DMS 273 treated with DMSO at 0.1 percent for 48 hours (cell line): ENCODE data around the gene LNX1.

ENCODE experiments used
- DNase-seq: peaks from one replicate; lab custom pipeline; 2025; lab: John Stamatoyannopoulos, UW

LNX1 gene

DNA sequence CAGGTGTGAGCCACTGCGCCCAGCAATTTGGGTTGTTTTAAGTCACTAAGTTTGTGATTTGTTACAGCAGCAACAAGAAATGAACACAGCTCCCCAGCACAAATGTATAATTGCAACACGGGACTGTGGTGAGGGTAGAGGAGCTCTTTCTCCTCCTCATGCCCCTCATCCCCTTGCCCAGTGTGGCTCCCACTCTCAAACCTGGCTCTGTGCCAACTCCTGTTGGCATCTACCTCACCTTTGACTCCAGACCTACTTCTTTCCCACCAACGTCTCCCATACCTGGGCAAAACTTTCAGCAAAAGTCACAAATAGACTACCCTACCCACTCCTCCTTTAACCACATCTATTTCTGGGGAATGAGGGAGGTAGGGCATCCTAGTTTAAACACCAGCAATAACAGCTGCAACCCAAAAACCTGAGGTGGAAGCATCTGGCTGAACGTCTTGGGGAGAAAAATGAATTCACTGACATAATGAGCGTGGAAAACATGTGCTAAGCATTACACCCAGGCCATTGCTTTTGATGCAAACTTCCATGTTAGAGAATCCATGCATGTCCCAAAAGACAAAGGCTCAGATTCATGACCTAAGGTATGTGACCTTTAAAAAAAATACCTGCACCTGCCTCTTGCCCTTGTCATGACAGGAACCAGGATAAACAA, 19.2 kb downstream of the LNX1 start:
- DNase-seq, result no peak

DNA sequence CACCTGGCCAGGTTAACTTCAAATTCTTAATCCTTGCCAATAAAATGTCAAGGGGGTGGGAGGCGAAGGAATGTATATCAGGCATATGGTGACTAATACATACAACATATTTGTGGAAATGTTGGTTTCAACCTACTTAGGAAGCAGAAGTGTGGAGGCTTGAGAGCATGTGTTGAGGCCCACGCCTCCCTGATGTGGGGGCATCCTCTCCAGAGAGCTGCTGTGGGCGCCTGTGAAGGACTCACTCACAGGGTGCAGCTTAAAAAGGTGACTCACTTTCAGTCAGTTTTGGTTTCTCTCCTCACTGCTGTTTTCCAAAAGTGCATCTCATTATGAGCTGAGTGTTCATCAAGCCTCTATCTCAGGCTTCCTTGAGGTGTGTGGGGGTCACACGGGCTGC, 27.5 kb downstream of the LNX1 start:
- no peak for DNase-seq

DNA sequence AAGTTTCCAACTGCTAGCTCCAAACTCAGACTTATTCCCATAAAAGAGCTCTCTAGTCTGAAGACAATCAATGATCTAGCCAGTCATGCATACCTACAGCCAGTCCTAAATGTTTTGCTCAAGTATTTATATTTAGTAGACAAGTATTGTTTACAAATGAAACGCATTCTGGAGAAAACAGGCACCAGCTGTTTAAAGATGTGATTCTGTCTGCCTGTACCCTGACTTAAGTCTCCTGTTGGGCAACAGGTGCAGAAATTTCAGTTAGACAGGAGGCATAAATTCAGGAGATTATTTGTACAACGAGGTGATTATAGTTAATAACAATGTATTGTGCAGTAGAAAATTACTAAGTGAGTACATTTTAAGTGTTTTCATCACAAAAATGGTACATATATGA, 28.9 kb downstream of the LNX1 start:
- no peak for DNase-seq

DNA sequence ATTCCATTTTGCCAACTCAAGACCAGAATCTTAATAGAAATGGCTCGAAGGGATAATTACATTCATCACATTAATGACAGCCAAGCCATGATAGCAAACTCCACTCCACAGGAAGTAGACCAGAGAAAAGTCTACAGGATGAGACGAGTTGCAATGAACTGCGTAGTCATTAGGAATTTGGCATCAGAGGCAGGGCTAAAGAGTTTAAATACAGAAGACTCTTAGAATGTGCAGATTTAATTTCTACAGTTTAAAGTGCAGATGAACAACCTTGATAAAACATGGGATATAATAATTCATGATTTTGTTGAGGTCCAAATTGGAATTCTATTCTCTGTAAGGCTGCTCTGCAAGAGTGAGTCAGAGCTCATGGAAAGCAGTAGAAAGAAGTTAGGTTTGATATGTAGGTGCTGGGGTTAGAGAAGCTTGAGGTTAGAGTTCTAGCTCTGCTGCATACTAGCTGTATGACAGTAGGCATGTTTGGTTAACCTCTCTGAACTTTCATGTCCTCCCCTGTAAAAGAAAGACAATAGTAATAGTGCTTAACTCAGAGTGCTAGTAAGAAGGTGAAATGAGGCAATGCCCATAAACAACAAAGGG, 32.2 kb downstream of the LNX1 start:
- no peak for DNase-seq

DNA sequence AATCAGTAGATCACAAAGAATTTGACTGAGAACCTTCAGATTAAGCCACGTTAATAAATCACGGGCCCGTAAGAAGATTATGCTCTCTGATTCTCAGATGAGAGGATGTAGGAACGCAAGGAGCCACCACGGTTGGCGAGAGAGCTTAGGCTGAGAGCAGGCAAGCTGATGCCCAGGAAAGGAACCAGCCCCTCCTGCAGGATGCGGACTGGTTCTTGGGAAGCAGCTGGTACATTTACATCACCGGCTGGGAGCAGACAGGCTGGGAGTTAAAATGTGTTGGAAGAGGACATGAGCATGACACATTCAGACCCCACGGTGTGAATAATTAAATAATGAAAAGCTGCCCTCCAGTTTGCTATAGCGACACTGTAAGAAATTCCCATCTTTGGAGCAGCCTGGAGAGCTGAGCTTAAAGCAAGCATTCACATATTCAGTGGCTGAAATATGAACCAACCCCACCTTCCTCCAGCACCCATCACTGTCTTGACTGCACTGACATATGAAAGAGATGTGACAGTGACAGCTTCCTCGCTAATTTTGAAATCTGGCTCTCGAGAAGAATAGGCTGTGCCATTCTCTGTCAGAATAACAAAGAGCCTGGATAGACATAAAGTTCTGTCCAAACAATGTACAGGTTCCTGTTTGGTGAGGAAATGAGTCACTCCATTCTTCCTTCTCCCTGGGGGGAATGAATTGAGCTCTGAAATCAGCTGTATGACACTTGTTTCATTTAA, 33.1 kb downstream of the LNX1 start:
- no peak for DNase-seq

DNA sequence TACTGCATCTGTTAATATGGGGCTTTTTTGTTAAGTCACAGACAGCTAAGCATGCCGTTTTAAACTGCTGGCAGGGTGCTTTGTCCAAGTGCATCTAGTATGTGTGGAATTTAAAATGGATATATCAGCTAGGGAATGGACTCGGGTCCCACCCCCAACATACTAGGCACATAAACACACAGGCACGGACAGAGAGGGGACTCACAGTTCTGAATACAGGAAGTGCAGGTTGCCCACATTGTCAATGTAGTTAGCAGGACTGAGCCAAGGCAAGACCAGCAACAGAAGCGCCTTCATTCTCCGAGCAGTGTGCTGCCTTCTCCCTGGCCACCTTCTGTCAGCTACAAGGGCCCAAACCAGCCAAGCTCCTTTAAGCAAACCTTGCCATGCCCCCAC, 33.6 kb downstream of the LNX1 start:
- DNase-seq, result no peak

DNA sequence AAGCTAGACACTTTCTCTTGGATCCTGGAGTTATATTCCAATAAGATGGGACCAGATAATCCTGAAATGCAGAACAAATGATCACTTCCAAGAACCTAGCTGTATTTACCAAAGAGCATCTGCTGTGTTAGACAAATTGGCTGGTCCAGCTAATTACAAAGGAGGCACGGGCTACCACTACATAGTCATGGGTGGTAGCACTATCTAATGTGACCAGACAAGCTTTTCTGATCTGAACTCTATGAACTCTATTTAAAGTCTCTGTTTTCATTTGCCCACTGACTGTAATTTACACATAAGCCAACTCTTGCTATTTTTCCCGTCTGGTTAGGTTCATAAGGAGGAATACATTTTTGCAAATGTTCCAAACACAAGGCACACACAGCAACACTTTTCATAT, 34.6 kb downstream of the LNX1 start:
- DNase-seq, result no peak

DNA sequence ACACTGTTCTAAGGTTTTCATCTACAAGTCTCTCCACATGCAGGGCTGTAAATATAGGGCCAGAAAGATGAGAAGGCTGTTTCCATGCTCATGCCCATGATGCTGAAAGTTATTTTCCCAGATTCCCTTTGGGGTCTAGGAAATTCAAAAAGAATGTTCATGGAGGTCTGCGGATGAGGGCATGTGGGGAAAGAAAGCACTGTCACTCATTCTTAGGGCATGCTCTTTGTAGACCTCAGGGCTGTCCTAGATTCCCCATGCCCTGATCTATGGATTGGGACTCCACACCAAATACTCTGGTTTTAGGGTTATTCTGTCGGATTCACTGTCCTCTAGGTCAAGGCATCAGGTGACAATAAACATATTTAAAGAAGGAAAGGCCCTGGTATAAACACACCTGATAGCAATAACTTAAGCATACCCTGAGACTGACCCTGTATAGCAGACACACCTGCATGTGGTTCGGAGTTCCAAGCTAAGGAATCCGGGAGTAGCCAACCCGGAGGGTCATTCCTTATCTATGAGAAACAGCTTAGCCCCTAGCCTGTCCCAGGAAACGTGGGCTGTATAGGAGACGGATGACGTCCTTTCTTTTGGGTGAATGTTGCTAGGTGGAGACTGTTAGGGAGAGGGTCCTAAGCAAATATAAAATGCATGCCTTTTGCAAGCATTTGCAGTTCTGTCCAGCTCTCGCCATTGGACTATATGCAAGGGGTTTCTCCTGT, 37.6 kb downstream of the LNX1 start:
- DNase-seq, result no peak

DNA sequence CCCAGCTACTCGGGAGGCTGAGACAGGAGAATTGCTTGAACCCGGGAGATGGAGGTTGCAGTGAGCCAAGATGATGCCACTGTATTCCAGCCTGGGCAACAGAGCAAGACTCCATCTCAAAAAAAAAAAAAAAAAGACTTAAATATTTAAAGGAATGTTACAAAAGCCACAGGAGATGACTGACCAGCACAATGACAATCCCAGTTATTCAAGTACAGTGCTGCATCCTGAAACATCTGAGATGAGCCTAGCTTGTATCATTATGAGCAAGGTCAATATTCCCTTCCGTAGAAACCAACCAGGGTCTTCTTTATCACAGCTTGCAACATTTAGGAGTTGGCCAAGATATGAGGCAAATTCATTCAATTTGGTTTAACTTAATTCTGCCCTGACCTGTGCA, 38.6 kb downstream of the LNX1 start:
- no peak for DNase-seq

DNA sequence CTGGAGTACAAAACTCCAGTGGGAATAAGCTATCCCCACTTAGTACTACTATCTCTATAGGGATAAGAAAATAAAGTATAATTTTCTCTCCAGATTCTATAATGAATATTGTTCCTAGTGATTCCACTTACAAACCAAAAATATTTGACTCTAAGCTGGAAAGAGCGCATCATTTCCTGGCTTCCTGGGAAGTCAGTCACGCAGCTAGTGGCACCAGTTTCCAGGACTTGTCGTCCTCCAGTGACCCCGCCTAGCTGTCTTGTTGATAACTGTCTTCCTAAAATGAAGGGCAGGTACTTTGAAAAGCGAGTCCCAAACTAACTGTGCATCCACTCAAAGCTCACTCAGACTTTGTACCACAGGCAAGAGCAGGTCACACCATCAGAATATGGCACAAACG, 39.3 kb downstream of the LNX1 start:
- no peak for DNase-seq

DNA sequence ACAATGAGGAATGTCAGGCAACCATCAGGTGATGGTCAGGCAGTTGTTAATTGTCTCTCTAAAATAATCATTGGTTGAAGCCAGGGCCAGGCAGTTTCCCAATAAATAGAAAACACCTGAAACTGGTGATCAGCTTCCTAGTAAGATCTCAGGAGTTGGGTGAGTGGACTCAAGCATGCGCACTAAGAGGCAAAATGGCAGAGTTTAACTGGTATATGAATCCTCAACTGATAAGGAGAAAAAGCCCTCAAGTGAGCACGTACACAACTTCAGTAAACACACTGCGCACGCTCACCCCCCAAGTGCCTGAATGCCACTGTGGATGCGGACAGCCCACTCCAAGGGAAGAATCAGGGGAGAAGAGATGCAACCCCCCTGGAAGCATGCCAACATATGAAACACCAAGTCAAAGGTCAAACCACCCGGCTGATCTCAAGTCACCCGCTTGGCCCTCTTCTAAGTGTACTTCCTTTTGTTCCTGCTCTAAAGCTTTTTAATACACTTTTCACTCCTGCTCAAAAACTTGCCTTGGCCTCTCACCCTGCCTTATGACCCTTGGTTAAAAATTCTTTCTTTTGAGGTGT, 39.9 kb downstream of the LNX1 start:
- no peak for DNase-seq

DNA sequence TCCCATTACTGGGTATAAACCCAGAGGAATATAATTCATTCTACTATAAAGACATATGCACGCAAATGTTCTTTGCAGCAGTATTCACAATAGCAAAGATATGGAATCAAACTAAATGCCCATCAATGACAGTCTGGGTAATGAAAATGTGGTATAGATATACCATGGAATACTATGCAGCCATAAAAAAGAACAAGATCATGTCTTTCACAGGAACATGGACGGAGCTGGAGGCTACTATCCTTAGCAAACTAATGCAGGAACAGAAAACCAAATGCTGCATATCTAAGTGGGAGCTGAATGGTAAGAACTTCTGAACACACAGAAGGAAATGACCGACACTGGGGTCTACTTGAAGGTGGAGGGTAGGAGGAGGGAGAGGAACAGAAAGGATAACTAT, 42.6 kb downstream of the LNX1 start:
- DNase-seq, result no peak

DNA sequence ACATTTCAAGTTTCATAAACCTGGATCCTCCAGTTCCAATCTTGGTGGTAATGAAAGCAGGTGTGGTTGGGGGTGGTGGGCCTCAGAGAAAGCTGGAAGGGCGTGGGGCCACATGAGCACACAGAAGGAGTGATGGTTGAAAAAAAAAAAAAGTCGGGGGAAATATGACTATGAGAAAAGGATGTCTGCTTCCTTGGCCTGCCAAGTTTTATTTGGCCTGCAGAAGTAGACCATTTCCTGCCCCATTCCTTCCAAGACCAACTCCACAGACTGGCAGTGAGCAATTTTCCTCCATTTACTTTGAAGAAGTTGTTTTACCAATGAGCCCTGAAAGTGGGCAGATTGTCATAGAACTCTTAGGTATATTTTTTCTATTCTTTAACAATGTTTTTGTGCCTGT, 43.3 kb downstream of the LNX1 start:
- no peak for DNase-seq

DNA sequence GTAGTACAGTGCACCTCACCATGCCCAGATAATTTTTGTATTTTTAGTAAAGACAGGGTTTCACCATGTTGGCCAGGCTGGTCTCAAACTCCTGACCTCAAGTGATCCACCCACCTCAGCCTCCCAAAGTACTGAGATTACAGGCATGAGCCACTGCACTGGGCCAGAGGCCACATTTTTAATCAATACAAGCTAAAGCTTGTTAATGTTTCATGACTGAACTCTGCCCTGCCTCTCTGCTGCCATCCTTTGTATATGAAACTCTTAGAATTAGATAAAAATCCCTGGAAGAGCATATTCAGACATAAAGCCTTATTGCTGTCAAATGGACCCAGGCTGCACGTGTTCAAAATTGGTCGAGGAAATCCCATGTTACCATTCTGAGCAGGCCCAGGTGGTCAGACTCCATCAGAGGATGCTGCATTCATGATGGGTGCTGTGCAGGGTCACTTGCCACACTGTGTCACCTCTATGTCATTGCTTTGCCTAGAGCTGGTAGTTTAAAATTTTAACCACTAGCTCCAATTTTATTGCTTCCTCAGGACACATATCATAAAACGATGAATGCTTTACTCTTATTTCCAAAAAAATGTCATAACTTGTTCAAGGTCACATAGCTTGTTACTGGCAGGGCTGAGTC, 45.2 kb downstream of the LNX1 start:
- no peak for DNase-seq

DNA sequence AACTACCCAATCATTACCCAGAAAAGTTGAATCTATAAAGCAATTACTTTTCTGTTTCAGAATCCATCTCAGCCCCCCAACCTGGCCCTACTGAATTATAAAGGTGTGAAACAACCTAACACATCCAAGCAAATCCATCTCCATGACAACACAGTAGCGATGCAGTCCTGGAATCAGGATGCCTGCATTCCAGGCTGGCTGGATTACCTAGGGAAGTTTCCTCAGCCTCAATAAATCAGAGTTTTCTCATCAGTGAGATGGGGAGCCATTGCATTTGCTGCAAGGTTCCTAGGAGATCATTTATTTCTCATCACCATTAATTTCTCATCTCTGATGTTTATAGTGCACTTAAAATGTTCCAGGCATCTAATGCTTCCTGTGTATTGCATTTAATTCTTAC, 46.0 kb downstream of the LNX1 start:
- no peak for DNase-seq

DNA sequence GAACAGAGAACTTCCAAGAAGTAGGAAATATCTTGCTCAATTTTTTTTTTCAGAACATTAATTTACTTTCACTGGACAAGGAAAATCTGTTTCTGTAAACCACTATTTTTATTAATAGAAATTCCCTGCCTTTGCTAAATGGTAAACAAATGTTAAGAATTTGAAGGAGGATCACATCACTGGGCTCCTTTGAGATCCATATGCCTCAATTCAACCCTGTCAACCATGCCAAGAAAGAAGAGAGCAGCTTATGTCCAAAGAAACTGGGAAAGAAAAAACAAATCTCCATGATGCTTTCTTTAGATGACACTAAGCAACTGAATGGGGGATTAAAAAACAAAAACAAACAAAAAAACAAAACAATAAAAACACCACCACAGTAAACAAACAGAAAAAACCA, 47.7 kb downstream of the LNX1 start:
- no peak for DNase-seq

DNA sequence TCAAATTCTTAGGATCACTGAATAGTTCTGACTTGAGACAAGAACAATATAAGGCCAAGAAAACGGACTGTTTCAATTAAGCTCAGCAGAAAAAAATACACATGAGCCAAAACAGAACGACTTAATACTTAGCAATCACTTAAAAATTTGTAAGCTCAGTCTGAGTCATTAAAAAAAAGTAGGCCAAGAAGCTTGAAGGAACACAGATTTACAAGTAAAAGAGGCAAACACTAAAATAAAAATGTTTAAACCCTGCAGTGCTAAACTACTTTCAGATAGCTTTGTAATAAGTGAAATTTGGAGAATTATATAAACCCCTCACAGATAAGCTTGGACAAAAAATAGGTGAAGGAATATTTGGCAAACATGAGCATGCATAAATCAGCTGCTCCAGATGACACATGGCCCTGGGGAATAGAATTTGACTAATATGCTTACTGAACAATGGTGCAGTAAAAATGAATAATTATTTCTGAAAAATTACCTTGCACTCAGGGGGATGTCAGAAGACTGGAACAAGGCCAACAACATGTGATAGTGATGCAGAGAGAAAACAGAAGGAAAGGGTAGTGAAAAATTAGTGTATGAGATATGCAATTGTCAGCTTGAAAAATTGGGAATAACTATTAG, 49.6 kb downstream of the LNX1 start:
- no peak for DNase-seq

DNA sequence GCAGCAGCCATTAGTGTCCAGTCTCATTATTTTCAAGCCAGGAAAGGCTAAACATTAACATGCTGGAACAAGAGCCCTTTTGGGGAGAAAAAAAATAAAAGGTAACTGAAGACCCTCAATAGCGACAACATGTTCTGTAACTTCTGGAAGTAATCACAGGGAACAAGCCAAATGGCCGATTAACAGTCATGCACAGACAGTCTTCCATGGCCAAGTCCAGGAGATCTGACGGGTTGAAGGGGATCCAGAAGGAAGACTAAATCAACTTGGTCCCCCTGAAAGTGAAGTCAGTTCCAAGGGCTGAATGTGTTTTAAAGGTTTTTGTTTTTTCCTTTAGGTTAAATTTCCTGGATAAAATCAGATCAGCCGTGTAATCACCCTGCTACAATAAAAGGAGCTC, 52.5 kb downstream of the LNX1 start:
- no peak for DNase-seq

DNA sequence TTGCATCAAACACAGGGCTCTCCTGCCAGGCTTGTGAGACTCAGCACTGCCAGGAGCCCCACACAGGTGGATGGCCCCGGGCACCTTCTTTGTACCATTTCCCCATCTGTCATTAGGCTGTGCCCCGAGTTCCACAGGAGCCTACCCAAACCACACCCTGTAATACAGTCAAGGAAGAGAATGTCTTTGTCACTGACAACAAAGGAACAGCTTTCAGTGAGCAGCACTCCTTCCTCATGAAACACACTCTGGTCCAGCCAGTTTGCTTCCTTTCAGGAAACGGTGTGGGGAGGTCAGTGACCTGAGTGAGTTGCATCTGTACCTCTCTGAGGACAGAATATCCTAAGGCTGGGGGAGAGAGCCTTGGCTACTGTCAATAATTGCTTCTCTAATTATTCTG, 53.7 kb downstream of the LNX1 start:
- no peak for DNase-seq

DNA sequence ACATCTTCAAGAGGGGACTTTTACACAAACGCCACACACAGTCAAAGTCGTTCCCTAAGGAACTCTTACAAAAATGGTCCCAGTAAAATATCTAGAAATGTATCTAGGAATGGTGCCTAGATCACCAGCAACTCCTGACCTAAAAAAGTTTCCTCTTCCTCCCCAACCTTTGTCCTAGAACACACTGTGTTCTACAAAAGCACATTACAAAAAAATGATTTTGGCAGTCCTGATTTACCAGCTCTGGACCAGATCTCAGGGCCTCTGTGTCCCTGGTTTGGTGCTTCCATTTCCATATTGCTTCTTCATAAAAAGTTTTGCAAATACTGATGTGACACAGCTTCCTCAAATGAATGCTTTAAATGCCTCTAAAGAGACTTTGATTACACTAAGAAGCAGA, 55.0 kb downstream of the LNX1 start:
- DNase-seq, result no peak

DNA sequence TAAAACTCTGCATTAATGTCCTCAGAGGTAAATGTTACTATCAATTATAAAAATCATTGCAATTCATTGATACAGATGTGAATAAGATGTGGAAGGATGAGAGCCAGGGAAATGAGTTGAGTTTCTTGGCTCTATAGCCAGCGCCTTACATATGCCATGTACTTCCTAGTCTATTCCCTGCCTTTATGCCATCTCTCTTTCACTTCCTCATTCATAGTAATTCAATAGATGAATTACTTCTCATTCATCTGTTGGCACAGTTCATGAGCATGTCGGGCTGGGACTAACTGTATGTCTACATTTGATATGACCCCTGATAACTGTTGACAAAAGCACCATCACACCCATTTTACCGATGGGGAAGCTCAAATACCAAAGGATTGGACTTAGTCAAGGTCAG, 55.7 kb downstream of the LNX1 start:
- no peak for DNase-seq

DNA sequence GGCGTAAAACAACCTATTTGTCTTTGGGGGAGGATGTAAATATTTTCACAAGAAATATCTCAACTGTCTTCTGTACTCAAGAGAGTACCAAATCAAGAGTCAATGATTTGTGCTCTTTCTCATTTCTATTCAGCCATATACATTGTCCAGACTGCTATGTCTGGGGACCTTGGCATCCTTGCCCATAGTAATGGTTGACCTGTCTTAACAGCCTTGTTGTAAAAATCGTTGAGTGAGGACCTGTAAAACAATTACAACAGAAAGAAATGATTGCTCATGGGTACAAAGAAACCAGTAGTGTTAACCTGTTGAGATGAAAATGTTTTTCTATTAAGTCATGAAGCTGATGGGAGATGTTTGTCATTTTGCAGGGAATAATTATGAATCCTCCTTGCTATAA, 56.6 kb downstream of the LNX1 start:
- no peak for DNase-seq
